ENCODE measurements around the gene ANO2. TPM values are rescaled to one million over a fixed set of nuclear protein-coding genes. Genes with fewer than 3 reads are reported as not detected.

The ANO2 gene
- total RNA-seq, 1 experiment from 2014 or later, result not detected

DNA sequence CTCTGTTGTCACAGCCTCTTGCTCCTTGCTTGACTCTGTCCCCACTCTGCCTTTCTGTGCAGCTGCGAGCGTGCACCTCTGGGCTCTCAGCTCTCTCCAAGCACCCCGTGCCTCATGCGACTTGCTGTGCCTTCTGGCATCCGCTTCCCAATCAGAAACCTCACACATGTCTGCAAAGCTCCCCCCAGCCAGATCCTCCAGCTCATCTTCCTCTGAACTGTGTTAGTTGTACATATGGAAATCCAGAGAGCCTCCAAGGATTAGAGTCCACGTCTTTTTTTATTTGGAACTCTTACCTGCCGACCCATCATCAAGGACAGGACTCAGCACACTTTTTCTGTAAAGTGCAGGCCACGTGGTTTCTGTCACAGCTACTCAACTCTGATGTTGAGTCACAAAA is 70.5 kb downstream of the ANO2 start:
- no peak overlapping the region for H3K4me3 ChIP-seq (ENCODE audit: low read length)
- peaks cover 11% of the 10 kb centered on the region for H3K27me3 ChIP-seq (ENCODE audit: low read length)
- no peak overlapping the region for H2AFZ ChIP-seq (ENCODE audit: low read length)
- H4K20me1 ChIP-seq (ENCODE audit: low read length), result no peaks in the 10 kb centered on the region
- DNase-seq, result no peak
- ChIA-PET CTCF (no interaction called here), POLR2A (ENCODE audit: unreplicated experiment) (no interaction called here)
- no peaks in the 10 kb centered on the region for H3K4me1 ChIP-seq (ENCODE audit: insufficient read depth, low read length)
- H3K36me3 ChIP-seq (ENCODE audit: low read depth, low read length), result no peaks in the 10 kb centered on the region
- H3K9me2 ChIP-seq (replicated peaks; ENCODE audit: low read length), result no peaks in the 10 kb centered on the region
- intact Hi-C loops (cut with micrococcal nuclease), result no loop called here
- TF ChIP-seq EZH2 (IDR thresholded peaks at IDR 0.05; ENCODE audit: low read length, unreplicated experiment) (no peak), EZH2phosphoT487 (IDR thresholded peaks at IDR 0.05; ENCODE audit: borderline replicate concordance, low read length) (no peak)
- TF ChIP-seq, protein P1, sequence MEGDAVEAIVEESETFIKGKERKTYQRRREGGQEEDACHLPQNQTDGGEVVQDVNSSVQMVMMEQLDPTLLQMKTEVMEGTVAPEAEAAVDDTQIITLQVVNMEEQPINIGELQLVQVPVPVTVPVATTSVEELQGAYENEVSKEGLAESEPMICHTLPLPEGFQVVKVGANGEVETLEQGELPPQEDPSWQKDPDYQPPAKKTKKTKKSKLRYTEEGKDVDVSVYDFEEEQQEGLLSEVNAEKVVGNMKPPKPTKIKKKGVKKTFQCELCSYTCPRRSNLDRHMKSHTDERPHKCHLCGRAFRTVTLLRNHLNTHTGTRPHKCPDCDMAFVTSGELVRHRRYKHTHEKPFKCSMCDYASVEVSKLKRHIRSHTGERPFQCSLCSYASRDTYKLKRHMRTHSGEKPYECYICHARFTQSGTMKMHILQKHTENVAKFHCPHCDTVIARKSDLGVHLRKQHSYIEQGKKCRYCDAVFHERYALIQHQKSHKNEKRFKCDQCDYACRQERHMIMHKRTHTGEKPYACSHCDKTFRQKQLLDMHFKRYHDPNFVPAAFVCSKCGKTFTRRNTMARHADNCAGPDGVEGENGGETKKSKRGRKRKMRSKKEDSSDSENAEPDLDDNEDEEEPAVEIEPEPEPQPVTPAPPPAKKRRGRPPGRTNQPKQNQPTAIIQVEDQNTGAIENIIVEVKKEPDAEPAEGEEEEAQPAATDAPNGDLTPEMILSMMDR (conservative IDR thresholded peaks at IDR 0.05; ENCODE audit: low read depth, low read length), result no peak
- no TSS peak for BruUV-seq (replicated peaks)
- H3K79me2 ChIP-seq (ENCODE audit: low read length), result no peaks in the 10 kb centered on the region
- no peaks in the 10 kb centered on the region for H3F3A ChIP-seq (ENCODE audit: low read length, unreplicated experiment)
- H3K9ac ChIP-seq (ENCODE audit: low read length), result no peak overlapping the region
- no peak overlapping the region for H3K4me2 ChIP-seq (ENCODE audit: low read length)
- no peaks in the 10 kb centered on the region for H3K9me3 ChIP-seq (ENCODE audit: low read length)
- ATAC-seq, result no peak
- no peak overlapping the region for H3K27ac ChIP-seq (ENCODE audit: low read length)

DNA sequence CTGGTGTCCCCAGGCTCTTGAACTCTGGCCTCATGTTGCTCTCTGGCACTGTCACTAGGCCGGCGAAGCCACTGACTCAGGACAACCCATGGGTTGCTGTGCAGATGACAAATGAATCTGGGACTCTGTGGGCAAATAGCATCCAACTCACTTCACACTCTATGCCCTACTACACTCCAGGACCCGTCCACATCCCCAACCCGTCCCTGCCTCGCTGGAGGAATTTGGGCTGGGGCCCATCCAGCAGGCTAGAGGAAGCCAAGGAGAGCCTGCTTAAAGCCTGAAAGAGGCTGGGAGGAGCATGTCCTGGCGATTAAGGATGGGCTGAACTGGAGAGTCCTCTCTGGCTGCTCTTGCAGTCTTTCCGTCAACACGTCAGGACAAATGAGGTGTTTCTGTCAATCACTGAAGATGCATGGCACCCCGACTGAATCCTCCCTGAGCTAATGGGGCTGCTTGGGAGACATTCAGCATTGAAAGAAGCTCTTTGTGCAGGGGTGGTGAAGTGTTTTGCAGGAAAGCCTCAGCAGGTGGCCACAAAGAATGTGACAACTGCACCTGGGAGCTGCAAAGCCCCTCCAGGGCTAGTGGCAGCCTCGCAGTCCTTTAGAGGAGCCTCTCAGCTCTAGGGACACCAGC is 71.7 kb downstream of the ANO2 start:
- TF ChIP-seq EZH2 (IDR thresholded peaks at IDR 0.05; ENCODE audit: low read length, unreplicated experiment) (no peak), EZH2phosphoT487 (IDR thresholded peaks at IDR 0.05; ENCODE audit: borderline replicate concordance, low read length) (no peak)
- TF ChIP-seq, protein P1 (conservative IDR thresholded peaks at IDR 0.05; ENCODE audit: low read depth, low read length), result no peak
- Histone ChIP-seq H3K9me3 (ENCODE audit: low read length) (no peaks in the 10 kb centered on the region), H3K9me2 (replicated peaks; ENCODE audit: low read length) (no peaks in the 10 kb centered on the region), H3K4me1 (ENCODE audit: insufficient read depth, low read length) (no peaks in the 10 kb centered on the region), H3K79me2 (ENCODE audit: low read length) (no peaks in the 10 kb centered on the region), H3F3A (ENCODE audit: low read length, unreplicated experiment) (no peaks in the 10 kb centered on the region), H3K9ac (ENCODE audit: low read length) (no peak overlapping the region), H3K27me3 (ENCODE audit: low read length) (peaks cover 11% of the 10 kb centered on the region), H3K27ac (ENCODE audit: low read length) (no peak overlapping the region), H3K36me3 (ENCODE audit: low read depth, low read length) (no peaks in the 10 kb centered on the region), H3K4me2 (ENCODE audit: low read length) (no peak overlapping the region), H4K20me1 (ENCODE audit: low read length) (no peaks in the 10 kb centered on the region), H3K4me3 (ENCODE audit: low read length) (no peak overlapping the region), H2AFZ (ENCODE audit: low read length) (no peak overlapping the region)
- POLR2A ChIA-PET (ENCODE audit: unreplicated experiment), result no interaction called here
- intact Hi-C loops (cut with micrococcal nuclease), result no loop called here
- no peak for ATAC-seq
- no peak for DNase-seq
- CTCF ChIA-PET, result no interaction called here
- BruUV-seq (replicated peaks), result no TSS peak

DNA sequence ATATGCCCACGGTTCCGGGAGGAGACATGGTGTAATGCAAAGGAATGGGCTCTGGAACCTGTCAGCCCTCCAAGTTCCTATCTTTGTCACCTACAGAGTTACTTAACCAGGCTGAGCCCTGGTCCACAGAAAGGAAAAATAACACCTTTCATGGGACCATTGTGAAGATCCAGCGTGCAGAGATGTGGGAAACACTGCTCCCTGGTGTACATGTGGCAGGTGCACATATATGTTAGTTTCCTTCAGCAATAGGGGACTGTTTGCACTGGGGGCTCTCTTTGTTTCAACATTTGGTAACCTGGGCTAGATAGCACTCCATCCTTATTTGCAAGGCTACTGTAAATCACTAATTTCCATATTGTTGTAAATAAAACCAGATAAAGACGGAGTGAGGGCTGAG is 72.3 kb downstream of the ANO2 start:
- DNase-seq (peak; percentile 16), ATAC-seq (no peak)
- Histone ChIP-seq H3K27me3 (ENCODE audit: low read length) (peaks cover 11% of the 10 kb centered on the region), H3K4me3 (ENCODE audit: low read length) (no peak overlapping the region), H2AFZ (ENCODE audit: low read length) (no peak overlapping the region), H3K4me1 (ENCODE audit: insufficient read depth, low read length) (no peaks in the 10 kb centered on the region), H3K36me3 (ENCODE audit: low read depth, low read length) (no peaks in the 10 kb centered on the region), H4K20me1 (ENCODE audit: low read length) (no peaks in the 10 kb centered on the region), H3K9ac (ENCODE audit: low read length) (no peak overlapping the region), H3F3A (ENCODE audit: low read length, unreplicated experiment) (no peaks in the 10 kb centered on the region), H3K9me3 (ENCODE audit: low read length) (no peaks in the 10 kb centered on the region), H3K9me2 (replicated peaks; ENCODE audit: low read length) (no peaks in the 10 kb centered on the region), H3K27ac (ENCODE audit: low read length) (no peak overlapping the region), H3K4me2 (ENCODE audit: low read length) (no peak overlapping the region), H3K79me2 (ENCODE audit: low read length) (no peaks in the 10 kb centered on the region)
- TF ChIP-seq, protein P1 (conservative IDR thresholded peaks at IDR 0.05; ENCODE audit: low read depth, low read length), result peak; percentile 47
- TF ChIP-seq EZH2phosphoT487 (IDR thresholded peaks at IDR 0.05; ENCODE audit: borderline replicate concordance, low read length), result no peak
- TF ChIP-seq EZH2 (IDR thresholded peaks at IDR 0.05; ENCODE audit: low read length, unreplicated experiment), result no peak
- intact Hi-C loops (cut with micrococcal nuclease), result no loop called here
- CTCF ChIA-PET, result no interaction called here
- POLR2A ChIA-PET (ENCODE audit: unreplicated experiment), result no interaction called here
- no TSS peak for BruUV-seq (replicated peaks)
